Caco-2 (cell line): ENCODE results near the gene PDE5A. TPM values are rescaled to one million over a fixed set of nuclear protein-coding genes. Genes with fewer than 3 reads are reported as not detected.

ENCODE experiments used
- BruUV-seq: library from RNA; stranded (reverse); fragments of 400-500 nt; replicated peaks from 2 replicates; lab custom pipeline; 2021; lab: Mats Ljungman, UMichigan
- CTCF ChIA-PET: fragments of 300-600 bp; sonication (Branson Sonifier 250); formaldehyde crosslinking; loops from one replicate; lab custom pipeline; 2022; ENCODE audit warnings: antibody characterized with exemption; lab: Charles Lee
- POLR2A ChIA-PET: fragments of 300-600 bp; sonication (Branson Sonifier 250); formaldehyde crosslinking; loops from one replicate; lab custom pipeline; 2022; ENCODE audit warnings: antibody characterized with exemption; lab: Charles Lee
- DNase-seq, 2 experiments: peaks; one replicate each; pipeline versions ENCODE4 v3.0.0 to v3.0.0-alpha.2; 2020 to 2022
- H3K27me3 ChIP-seq: replicated peaks from 2 replicates; pipeline ENCODE4 v1.6.0; 2011; ENCODE audit warnings: low read length; ENCODE audit not compliant: control insufficient read depth, insufficient read depth
- H3K36me3 ChIP-seq: 2 replicates; pipeline ENCODE4 v1.5.1; 2011; ENCODE audit warnings: low read length; ENCODE audit not compliant: control insufficient read depth, insufficient read depth
- H3K4me1 ChIP-seq: fragments of 250-450 bp; sonication (Bioruptor Pico); 2 replicates; pipeline ENCODE4 v1.5.1; 2020; ENCODE audit warnings: mild to moderate bottlenecking
- H3K4me3 ChIP-seq: 2 replicates; pipeline ENCODE4 v1.5.1; 2011; ENCODE audit warnings: low read depth, mild to moderate bottlenecking, control low read depth, low read length
- H3K9me3 ChIP-seq: fragments of 250-450 bp; sonication (Bioruptor Pico); 2 replicates; pipeline ENCODE4 v1.5.1; 2020; ENCODE audit warnings: mild to moderate bottlenecking, moderate library complexity
- H3K27ac Mint-ChIP-seq: one replicate; pipeline ENCODE4 v1.8.0; 2022; ENCODE audit warnings: mixed read lengths; ENCODE audit not compliant: unreplicated experiment
- H3K27me3 Mint-ChIP-seq: one replicate; pipeline ENCODE4 v1.8.0; 2022; ENCODE audit warnings: mixed read lengths; ENCODE audit not compliant: insufficient read depth, unreplicated experiment
- H3K36me3 Mint-ChIP-seq: one replicate; pipeline ENCODE4 v1.8.0; 2022; ENCODE audit warnings: mild to moderate bottlenecking, mixed read lengths; ENCODE audit not compliant: insufficient read depth, unreplicated experiment
- H3K4me1 Mint-ChIP-seq: one replicate; pipeline ENCODE4 v1.8.0; 2022; ENCODE audit warnings: low read depth, mixed read lengths; ENCODE audit not compliant: unreplicated experiment
- H3K4me3 Mint-ChIP-seq: one replicate; pipeline ENCODE4 v1.8.0; 2022; ENCODE audit warnings: mild to moderate bottlenecking, moderate library complexity, mixed read lengths; ENCODE audit not compliant: unreplicated experiment
- H3K9me3 Mint-ChIP-seq: one replicate; pipeline ENCODE4 v1.8.0; 2022; ENCODE audit warnings: mixed read lengths; ENCODE audit not compliant: unreplicated experiment
- CTCF ChIP-seq, 2 experiments: fragments of 200-600 bp in 1 of 2; IDR thresholded peaks; 1 replicate in 1 of 2; 2 replicates in 1 of 2; pipeline versions ENCODE4 v1.5.1 to v1.8.0; 2011 to 2022; ENCODE audit warnings: antibody characterized with exemption in 1 of 2, control low read depth in 1 of 2, inconsistent platforms in 1 of 2, low read depth in 1 of 2, low read length in 1 of 2, mild to moderate bottlenecking in 1 of 2, moderate library complexity in 1 of 2; ENCODE audit not compliant: insufficient read depth in 1 of 2, severe bottlenecking in 1 of 2, unreplicated experiment in 1 of 2
- intact Hi-C: fragments of 100-400 bp; cut with micrococcal nuclease; formaldehyde crosslinking; loops from one replicate; pipeline ENCODE4 v1.10.0; 2022; ENCODE audit not compliant: unreplicated experiment
- total RNA-seq: library from RNA; stranded (reverse); gene quantifications from 2 replicates; pipeline ENCODE4 v1.2.3, GENCODE V29; 2022

The PDE5A gene
- total RNA-seq, 1 experiment from 2014 or later: 7.9 TPM

- Histone ChIP-seq H3K36me3 (no peaks in the 10 kb centered on the region), H3K9me3 (no peaks in the 10 kb centered on the region), H3K4me3 (no peak overlapping the region), H3K4me1 (no peaks in the 10 kb centered on the region), H3K27me3 (no peaks in the 10 kb centered on the region)
- H3K27me3 Mint-ChIP-seq: no peaks in the 10 kb centered on the region
- DNase-seq: no peak
- TF ChIP-seq CTCF (IDR thresholded peaks at IDR 0.05; ENCODE audit: insufficient read depth in 1 of 2, low read depth in 1 of 2, low read length in 1 of 2, severe bottlenecking in 1 of 2, unreplicated experiment in 1 of 2): no peak
- no peak overlapping the region for H3K27ac Mint-ChIP-seq
- intact Hi-C loops: no loop called here
- CTCF ChIA-PET: no interaction called here
- no peaks in the 10 kb centered on the region for H3K9me3 Mint-ChIP-seq
- H3K4me3 Mint-ChIP-seq: no peak overlapping the region
- H3K36me3 Mint-ChIP-seq: no peaks in the 10 kb centered on the region
- H3K4me1 Mint-ChIP-seq: no peaks in the 10 kb centered on the region
- BruUV-seq: no TSS peak
- POLR2A ChIA-PET: no interaction called here
Observed at GRCh38 chr4:119672938-119673337, 44.3 kb upstream of the PDE5A start.

DNA sequence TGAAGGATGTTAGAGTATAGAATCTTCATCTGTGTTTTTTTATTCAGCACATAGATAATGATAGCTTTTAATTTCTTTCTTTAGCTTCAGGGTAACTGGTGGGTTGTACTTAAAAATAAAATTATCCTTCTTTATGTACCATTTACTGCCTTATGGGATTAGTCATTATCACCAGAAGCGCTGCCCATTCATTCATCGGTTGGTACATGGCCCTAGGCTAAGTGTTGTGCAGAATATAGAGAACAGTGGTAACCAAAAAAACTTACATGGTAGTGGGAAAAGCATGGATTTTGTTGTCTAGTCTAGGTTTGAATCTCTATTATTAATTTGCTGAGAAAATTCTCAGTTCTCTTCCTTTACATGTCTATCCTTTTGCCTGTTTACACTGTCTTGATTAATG lies 43.5 kb upstream of the PDE5A start:
- intact Hi-C loops: no loop called here
- no peaks in the 10 kb centered on the region for H3K36me3 ChIP-seq
- no peak for TF ChIP-seq CTCF (IDR thresholded peaks at IDR 0.05; ENCODE audit: insufficient read depth in 1 of 2, low read depth in 1 of 2, low read length in 1 of 2, severe bottlenecking in 1 of 2, unreplicated experiment in 1 of 2)
- Mint-ChIP-seq H3K4me3 (no peak overlapping the region), H3K36me3 (no peaks in the 10 kb centered on the region), H3K4me1 (no peaks in the 10 kb centered on the region), H3K27me3 (no peaks in the 10 kb centered on the region), H3K27ac (no peak overlapping the region), H3K9me3 (no peaks in the 10 kb centered on the region)
- CTCF ChIA-PET: no interaction called here
- H3K4me3 ChIP-seq: no peak overlapping the region
- no peaks in the 10 kb centered on the region for H3K9me3 ChIP-seq
- no peak for DNase-seq
- no peaks in the 10 kb centered on the region for H3K27me3 ChIP-seq
- peaks cover 3% of the 10 kb centered on the region for H3K4me1 ChIP-seq
- POLR2A ChIA-PET: no interaction called here
- BruUV-seq: no TSS peak

DNA sequence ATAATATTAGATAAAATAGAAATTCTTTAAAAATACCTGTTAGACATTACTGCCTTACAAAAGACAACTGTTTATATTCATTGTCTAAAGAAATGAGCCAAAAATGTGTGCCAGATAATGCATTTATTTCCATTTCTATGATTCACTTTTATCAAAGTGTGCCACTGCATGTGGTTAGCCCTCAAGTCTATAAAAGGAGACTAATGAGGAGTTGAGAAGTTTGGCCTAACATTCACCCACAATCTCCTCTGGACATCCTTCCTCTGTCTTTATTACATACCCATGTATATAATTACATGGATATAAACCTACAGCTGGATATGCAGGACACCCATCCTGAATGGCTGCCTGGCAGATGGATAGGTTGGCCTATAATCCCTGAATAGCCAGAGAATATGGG lies 42.6 kb upstream of the PDE5A start:
- Histone ChIP-seq H3K27me3 (no peaks in the 10 kb centered on the region), H3K4me3 (no peak overlapping the region), H3K4me1 (peaks cover 11% of the 10 kb centered on the region), H3K36me3 (no peaks in the 10 kb centered on the region), H3K9me3 (no peaks in the 10 kb centered on the region)
- intact Hi-C loops: no loop called here
- Mint-ChIP-seq H3K9me3 (no peaks in the 10 kb centered on the region), H3K4me1 (peaks cover 8% of the 10 kb centered on the region), H3K27me3 (no peaks in the 10 kb centered on the region), H3K36me3 (no peaks in the 10 kb centered on the region), H3K4me3 (no peak overlapping the region), H3K27ac (no peak overlapping the region)
- ChIA-PET CTCF (no interaction called here), POLR2A (no interaction called here)
- DNase-seq: no peak
- no peak for TF ChIP-seq CTCF (IDR thresholded peaks at IDR 0.05; ENCODE audit: insufficient read depth in 1 of 2, low read depth in 1 of 2, low read length in 1 of 2, severe bottlenecking in 1 of 2, unreplicated experiment in 1 of 2)
- no TSS peak for BruUV-seq
